ENCODE measurements around the gene EPC2. TPM values are rescaled to one million over a fixed set of nuclear protein-coding genes. Genes with fewer than 3 reads are reported as not detected.
"Not testable (repeated sequence)": the region's sequence is repeated elsewhere in the genome, so short reads cannot be mapped to it uniquely, and the experiment has no call there.

Gene EPC2
- total RNA-seq, 1 donor from 2014 or later = 6.5 TPM

DNA sequence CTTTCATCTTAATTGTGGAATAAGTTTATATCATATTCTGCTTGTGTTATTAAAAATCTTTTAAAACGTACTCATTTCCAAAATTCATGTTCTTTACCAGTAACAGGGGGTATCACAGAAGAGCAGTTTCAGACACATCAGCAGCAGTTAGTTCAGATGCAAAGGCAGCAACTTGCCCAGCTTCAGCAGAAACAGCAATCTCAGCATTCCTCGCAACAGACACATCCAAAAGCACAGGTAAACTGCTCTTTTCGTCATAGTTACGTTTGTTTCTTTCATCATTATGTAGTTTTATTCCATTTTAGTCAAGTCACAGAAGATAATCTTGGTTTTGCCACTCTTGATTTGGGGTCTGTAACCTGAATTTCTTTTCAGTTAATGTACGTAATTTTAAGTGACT, 137.0 kb downstream of the EPC2 start:
- Histone ChIP-seq H3K27me3 (no peaks in the 10 kb centered on the region), H3K4me3 (no peak overlapping the region), H3K4me1 (no peaks in the 10 kb centered on the region), H3K27ac (no peak overlapping the region), H3K9me3 (no peaks in the 10 kb centered on the region), H3K36me3 (peaks cover 3 to 43% of the 10 kb centered on the region in 2 donors)
- TF ChIP-seq, protein P1, sequence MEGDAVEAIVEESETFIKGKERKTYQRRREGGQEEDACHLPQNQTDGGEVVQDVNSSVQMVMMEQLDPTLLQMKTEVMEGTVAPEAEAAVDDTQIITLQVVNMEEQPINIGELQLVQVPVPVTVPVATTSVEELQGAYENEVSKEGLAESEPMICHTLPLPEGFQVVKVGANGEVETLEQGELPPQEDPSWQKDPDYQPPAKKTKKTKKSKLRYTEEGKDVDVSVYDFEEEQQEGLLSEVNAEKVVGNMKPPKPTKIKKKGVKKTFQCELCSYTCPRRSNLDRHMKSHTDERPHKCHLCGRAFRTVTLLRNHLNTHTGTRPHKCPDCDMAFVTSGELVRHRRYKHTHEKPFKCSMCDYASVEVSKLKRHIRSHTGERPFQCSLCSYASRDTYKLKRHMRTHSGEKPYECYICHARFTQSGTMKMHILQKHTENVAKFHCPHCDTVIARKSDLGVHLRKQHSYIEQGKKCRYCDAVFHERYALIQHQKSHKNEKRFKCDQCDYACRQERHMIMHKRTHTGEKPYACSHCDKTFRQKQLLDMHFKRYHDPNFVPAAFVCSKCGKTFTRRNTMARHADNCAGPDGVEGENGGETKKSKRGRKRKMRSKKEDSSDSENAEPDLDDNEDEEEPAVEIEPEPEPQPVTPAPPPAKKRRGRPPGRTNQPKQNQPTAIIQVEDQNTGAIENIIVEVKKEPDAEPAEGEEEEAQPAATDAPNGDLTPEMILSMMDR (IDR thresholded peaks at IDR 0.05) = no peak
- DNase-seq (ENCODE audit: low spot score in 2 of 2) = no peak
- intact Hi-C loops (cut with DNase I) = no loop called here

DNA sequence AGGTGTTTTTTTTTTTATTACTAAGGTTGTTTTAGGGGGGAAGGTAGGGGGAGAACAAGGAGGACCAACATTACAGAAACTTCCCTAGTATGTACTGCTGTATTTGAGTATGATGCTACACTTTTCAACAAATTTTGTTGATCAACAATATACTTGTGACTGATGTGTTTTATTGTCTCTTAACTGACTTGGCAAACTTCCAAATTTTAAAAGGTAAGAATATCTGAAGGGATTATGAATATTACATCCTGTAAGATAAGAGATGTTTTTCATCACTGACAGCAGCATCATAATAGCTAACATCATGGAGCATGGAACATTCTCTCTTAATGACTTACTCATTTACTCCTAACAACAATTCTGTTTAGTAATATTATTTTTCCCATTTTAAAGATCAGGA, 144.5 kb downstream of the EPC2 start:
- no peaks in the 10 kb centered on the region for H3K9me3 ChIP-seq
- no peaks in the 10 kb centered on the region for H3K27me3 ChIP-seq
- H3K36me3 ChIP-seq = peaks cover 3 to 23% of the 10 kb centered on the region in 2 donors
- H3K4me3 ChIP-seq = no peak overlapping the region
- TF ChIP-seq, protein P1 (IDR thresholded peaks at IDR 0.05) = no peak
- H3K4me1 ChIP-seq = no peaks in the 10 kb centered on the region
- DNase-seq (ENCODE audit: low spot score in 2 of 2) = no peak
- intact Hi-C loops (cut with DNase I) = no loop called here
- no peak overlapping the region for H3K27ac ChIP-seq

DNA sequence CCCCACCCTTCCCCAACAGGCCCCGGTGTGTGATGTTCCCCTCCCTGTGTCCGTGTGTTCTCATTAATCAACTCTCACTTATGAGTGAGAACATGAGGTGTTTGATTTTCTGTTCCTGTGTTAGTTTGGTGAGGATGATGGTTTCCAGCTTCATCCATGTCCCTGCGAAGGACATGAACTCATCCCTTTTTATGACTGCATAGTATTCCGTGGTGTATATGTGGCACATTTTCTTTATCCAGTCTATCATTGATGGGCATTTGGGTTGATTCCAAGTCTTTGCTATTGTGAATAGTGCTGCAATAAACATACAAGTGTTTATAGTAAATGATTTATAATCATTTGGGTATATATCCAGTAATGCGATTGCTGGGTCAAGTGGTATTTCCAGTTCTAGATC, 145.6 kb downstream of the EPC2 start:
- H3K27ac ChIP-seq; DNase-seq (ENCODE audit: low spot score in 2 of 2); H3K4me1 ChIP-seq; H3K4me3 ChIP-seq; intact Hi-C loops (cut with DNase I); H3K9me3 ChIP-seq; H3K27me3 ChIP-seq: not testable (repeated sequence)
- peaks cover 0 to 11% of the 10 kb centered on the region in 2 donors for H3K36me3 ChIP-seq

DNA sequence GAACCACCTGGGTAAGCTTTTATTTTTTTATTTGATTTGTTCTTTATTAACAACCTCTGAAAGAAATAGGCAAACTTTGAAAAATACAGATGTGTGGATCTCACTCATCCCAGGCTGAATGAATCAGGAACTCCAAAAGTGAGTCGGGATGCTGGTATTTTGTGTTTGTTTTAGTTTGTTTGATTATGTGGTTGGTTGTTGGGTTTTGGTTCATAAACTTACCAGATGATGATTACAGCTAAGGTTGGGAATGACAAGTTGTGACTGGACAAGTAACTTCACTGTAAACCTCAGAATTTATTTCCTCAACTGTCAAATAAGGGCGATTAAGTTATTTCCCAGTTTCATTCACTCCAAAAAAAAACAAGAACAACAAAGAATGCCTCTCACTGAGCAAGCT, 150.0 kb downstream of the EPC2 start:
- H3K36me3 ChIP-seq = no peaks in the 10 kb centered on the region
- no peak overlapping the region for H3K27ac ChIP-seq
- H3K27me3 ChIP-seq = no peaks in the 10 kb centered on the region
- H3K4me1 ChIP-seq = no peaks in the 10 kb centered on the region
- no peaks in the 10 kb centered on the region for H3K9me3 ChIP-seq
- TF ChIP-seq, protein P1 (IDR thresholded peaks at IDR 0.05) = no peak
- no peak overlapping the region for H3K4me3 ChIP-seq
- intact Hi-C loops (cut with DNase I) = no loop called here
- DNase-seq (ENCODE audit: low spot score in 2 of 2) = no peak

DNA sequence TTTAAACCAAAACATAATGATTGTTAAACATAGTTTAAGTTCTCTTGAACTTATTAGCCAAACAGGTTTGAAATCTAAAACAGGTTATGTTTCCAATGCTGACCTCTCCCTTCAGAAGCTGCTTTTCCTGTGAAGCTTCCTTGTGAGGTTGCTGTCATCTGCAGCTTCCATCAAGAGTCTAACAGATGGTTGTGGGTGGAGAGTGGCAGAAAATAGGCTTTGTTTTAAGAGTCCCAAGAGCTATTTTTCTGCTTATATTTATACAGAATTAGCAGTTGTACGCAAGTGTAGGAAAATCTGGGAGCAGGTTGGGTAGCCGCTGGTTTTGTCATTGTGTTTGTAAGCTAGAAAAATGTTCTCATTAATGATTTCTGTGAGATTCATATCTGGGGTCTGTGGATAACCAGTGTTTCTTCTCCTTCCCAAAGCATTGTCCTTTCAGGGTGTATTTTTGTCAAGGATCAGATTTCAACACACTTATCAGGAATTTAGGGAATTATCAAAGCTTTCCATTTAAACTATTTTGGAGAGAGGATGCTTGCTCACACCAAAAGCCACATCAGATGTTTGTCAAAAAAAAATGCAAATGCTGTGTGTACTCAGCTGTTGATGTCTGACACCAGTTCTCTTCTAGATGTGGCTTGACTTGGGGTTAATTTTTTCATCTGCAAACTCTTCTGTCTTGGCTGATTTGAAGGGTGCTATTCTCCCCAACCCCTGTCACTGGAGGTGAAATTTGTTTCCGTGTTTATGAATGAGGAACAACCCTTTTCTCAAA, 152.4 kb downstream of the EPC2 start:
- TF ChIP-seq, protein P1 (IDR thresholded peaks at IDR 0.05) = no peak
- intact Hi-C loops (cut with DNase I) = no loop called here

DNA sequence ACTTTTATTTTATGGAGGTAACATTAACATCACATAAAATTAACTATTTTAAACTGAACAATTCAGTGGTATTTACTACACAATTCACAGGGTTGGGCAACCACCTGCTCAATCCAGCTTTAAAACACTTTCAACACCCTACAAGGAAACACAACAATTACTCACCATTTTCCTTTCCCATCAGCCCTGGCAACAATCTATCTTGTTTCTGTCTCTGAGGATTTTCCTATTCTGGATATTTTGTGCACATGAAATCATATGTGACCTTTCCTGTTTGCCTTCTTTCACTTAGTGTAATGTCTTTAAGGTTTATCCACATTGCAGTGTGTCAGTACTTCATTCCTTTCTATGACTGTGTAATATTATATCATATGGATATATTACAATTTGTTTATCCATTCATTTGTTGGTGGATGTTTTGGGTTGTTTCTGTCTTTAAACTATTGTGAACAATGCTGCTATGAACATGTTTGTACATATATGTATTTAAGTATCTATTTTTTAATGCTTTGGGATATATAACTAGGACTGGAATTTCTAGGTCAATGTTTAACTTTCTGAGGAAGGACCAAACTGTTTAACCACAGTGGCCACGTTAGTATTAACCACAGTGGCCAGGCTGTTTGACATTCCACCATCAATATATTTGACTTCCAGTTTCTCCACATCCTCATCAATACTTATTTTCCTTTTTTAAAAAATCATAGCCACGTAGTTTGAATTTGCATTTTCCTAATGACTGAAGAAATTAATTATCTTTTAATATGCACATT, 158.1 kb downstream of the EPC2 start:
- Histone ChIP-seq H3K9me3 (peaks cover 0 to 4% of the 10 kb centered on the region in 2 donors), H3K4me1 (no peaks in the 10 kb centered on the region), H3K4me3 (no peak overlapping the region), H3K27me3 (no peaks in the 10 kb centered on the region), H3K27ac (no peak overlapping the region), H3K36me3 (no peaks in the 10 kb centered on the region)
- intact Hi-C loops (cut with DNase I) = no loop called here
- DNase-seq (ENCODE audit: low spot score in 2 of 2) = no peak
- TF ChIP-seq, protein P1 (IDR thresholded peaks at IDR 0.05) = no peak

More for the DNA sequence above, 152.4 kb downstream of the EPC2 start:
- Histone ChIP-seq H3K36me3 (no peaks in the 10 kb centered on the region), H3K4me1 (no peaks in the 10 kb centered on the region), H3K9me3 (no peaks in the 10 kb centered on the region), H3K4me3 (no peak overlapping the region), H3K27me3 (no peaks in the 10 kb centered on the region), H3K27ac (no peak overlapping the region)
- no peak for DNase-seq (ENCODE audit: low spot score in 2 of 2)
